DND-41 (cell line): ENCODE measurements around the gene SIRPA.

ENCODE experiments used
- EZH2 ChIP-seq: IDR thresholded peaks from 3 replicates; pipeline ENCODE4 v1.6.1; 2012; ENCODE audit warnings: borderline replicate concordance, low read depth, mild to moderate bottlenecking, moderate library complexity, low read length, inconsistent platforms; ENCODE audit not compliant: severe bottlenecking
- TF ChIP-seq, protein P1 (sequence below): IDR thresholded peaks from 2 replicates; pipeline ENCODE4 v1.5.1; 2012; ENCODE audit warnings: borderline replicate concordance, low read length, moderate library complexity, mild to moderate bottlenecking; ENCODE audit not compliant: poor library complexity, severe bottlenecking; ENCODE audit errors: extremely low read depth

DNA sequence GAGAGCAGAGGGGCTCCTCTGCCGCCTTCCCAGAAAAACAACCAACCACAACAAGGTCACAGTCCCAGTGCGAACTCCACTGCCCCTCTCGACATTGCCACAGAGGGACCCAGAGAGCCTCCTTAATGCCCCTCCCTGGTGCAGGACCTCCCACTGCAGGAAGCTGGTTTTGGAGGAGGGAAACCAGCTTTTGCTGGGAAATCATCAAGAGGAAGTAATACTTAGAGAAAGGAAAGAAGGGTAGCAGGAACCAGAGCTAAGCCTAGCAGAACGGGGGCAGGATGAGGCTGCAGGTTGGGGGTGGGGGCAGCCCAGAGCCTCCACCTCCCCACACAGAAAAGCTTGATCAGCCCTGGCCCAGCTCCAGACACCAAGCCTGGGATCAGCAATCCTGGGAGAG, 37.7 kb upstream of the SIRPA start:
- TF ChIP-seq, protein P1, sequence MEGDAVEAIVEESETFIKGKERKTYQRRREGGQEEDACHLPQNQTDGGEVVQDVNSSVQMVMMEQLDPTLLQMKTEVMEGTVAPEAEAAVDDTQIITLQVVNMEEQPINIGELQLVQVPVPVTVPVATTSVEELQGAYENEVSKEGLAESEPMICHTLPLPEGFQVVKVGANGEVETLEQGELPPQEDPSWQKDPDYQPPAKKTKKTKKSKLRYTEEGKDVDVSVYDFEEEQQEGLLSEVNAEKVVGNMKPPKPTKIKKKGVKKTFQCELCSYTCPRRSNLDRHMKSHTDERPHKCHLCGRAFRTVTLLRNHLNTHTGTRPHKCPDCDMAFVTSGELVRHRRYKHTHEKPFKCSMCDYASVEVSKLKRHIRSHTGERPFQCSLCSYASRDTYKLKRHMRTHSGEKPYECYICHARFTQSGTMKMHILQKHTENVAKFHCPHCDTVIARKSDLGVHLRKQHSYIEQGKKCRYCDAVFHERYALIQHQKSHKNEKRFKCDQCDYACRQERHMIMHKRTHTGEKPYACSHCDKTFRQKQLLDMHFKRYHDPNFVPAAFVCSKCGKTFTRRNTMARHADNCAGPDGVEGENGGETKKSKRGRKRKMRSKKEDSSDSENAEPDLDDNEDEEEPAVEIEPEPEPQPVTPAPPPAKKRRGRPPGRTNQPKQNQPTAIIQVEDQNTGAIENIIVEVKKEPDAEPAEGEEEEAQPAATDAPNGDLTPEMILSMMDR = no peak
- no peak for TF ChIP-seq EZH2
